ENCODE data around the gene NPL.

The NPL gene, protein sequence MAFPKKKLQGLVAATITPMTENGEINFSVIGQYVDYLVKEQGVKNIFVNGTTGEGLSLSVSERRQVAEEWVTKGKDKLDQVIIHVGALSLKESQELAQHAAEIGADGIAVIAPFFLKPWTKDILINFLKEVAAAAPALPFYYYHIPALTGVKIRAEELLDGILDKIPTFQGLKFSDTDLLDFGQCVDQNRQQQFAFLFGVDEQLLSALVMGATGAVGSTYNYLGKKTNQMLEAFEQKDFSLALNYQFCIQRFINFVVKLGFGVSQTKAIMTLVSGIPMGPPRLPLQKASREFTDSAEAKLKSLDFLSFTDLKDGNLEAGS

DNA sequence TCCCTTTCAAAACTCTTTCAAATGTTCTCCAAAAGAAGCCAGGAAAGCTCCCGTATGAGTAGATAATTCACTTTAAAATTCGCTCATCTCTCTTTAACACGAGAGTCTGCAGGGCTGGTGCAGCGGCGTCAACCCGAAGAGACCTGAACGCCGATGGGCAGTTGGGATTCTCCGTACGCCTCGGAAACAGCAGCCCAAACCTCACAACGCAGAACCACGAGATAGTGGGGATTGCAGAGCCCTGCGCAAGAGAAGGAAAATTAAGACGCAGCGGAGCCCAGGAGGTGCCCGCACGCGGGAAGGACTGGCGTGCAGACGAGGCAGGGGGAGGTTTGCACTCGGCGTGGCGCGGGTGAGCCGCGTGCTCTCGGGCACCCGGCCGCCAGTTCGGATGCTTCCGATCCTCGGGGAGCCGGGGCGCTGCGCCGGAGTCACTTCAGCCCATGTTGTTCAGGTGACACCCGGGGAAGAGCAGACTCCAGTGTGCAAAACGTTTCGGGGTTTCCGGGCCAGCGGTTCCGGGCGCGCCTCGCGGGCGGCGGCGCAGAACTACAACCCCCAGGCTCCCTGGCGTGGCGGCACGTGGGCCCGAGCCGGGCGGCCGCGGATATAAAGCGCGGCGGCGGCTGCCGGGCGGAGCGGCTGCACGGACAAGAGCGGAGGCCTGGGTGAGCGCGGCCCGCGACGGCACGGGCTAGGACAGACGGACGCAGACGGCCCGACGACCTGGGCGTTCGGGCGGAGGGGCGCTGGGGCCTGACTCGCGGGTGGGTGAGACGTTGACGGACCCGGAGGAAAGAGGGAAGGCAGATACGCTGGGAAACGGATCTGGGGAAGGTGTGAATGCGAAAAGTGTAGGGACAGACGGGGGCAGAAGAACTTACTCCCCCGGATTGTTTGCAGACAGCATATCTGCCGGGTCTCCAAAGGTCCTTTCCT, at the start of gene NPL:
TSS of gene NPL (plus strand) at position 636 of the 939 bp plus-strand sequence. CDS start 4,599 bp downstream, outside the sequence.
- peak; percentile 95 for DNase-seq

DNA sequence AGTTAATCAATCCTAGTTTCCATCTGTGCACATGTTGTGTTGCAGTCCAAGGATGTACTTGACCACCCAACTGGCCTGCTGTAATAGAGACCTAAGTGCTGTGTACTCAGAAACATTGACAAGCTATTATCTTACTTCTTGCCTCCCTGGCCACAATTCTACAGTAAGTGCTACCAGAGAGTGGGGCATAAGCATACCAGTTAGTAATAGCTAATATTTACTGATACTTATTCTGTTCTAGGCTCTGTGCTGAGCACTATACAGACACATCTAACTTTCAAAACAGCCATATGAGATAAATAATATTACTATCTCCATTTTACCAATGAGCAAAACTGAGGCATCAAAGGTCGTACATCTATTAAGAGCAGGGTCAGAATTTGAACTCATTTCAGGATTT, 49.5 kb upstream of the NPL start:
- no peak for DNase-seq

DNA sequence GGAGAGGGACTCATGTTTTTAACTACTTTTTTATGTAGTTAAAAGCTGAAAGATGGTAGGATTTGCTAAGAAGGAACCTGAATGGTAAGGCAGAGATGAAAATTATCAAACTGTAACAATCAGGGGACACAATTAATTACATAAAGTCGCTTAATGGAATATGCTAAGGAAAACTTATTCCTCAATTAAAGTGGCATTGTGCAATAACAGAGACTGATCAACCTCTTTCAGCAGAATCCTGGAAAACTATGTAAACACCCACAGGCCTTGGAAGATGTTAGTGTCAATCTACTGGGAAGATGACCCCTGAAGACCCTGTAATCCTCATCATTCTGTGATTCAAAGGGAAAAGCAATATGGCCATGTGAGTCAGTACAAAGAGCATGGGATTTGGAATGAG, 46.8 kb upstream of the NPL start:
- DNase-seq = no peak

GRCh38 chr1:182752077-182752988, 37.2 kb upstream of the NPL start:
- DNase-seq = no peak

- DNase-seq = no peak
These were observed 35.5 kb upstream of the NPL start for GRCh38 chr1:182754087-182754486.

GRCh38 chr1:182754543-182755314, 34.8 kb upstream of the NPL start:
- DNase-seq = no peak

- DNase-seq = no peak
These were observed 33.9 kb upstream of the NPL start for GRCh38 chr1:182755632-182756031.

DNA sequence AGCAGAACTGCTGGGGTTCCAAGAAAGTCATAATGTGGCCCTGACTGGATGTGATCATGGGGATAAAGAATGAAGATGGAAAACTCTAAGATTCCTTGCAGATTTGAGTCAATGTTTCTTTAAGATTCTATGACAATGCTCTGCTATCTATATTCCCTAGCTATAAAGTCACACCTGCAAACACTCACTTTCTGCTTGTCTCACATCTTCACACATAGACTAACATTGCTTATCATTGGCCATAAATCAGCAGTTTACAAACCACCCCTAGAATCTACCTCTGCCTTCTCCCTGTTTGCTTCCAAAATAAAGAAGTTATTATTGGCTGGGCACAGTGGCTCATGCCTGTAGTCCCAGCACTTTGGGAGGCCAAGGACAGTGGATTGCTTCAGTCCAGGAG, 33.1 kb upstream of the NPL start:
- no peak for DNase-seq

DNA sequence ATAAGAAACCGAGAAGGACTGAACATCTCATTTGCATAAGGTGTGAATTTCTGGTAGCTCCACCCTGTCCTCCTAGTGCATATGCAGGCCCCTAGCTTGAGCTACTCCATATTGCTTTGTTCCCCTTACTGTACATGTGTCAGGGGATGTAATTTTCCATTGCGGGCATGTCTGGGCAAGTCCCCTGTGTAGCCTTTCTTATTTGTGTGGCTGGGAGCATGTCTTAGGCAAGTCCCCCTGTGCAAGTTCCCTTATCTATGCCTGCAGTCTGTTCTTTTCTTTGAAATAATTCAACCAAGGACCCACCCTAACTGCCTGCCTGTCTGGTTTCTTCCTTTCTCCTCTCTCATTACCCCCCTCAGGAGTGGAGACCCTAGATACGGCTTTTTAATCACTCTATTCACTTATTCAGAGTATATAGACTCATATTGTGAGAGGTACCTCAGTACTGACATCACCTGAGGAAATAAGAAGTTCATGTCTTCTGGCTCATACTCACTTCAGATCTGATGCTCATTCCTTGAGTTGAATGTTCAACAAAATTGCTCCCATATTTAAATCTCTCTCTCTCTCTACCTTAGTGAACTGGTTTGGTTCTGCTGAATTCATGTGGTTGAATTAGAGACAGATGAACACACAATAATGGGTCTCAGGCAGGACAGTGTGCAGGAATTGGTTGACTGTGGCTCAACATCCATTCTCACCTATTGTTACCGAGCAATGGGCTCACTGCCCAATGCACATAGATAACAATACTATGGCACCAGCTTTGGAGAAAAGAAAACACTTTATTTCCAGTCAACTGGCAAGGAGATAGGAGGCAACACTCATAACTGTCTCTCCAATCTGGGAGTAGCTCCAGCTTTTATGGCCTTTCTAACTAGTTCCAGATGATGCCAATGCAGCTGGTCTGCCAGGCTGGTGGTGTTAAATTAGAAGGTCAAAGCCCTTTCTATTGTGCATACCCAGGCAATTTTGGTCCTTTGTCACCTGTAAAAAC, 27.9 kb upstream of the NPL start:
- DNase-seq = no peak

DNA sequence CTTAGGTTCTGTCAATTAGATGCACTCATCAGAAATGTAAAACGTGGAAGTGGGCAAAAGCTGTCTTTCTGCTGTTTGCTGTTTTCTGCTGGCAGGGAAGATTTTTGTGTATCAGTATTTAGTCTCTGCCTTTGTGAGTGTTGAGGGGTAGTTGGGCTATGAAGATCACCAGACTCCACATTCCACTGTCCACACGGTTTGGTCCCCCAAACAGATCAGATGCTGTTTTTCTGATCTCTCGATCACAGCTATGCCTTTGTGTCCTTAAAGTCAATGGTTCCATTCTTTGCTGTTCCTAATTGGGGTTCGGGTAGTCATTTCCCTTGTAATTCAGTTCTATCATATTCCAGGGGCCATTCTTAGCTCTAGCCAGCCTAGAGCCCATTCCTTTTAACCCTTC, 27.0 kb upstream of the NPL start:
- DNase-seq = no peak

DNA sequence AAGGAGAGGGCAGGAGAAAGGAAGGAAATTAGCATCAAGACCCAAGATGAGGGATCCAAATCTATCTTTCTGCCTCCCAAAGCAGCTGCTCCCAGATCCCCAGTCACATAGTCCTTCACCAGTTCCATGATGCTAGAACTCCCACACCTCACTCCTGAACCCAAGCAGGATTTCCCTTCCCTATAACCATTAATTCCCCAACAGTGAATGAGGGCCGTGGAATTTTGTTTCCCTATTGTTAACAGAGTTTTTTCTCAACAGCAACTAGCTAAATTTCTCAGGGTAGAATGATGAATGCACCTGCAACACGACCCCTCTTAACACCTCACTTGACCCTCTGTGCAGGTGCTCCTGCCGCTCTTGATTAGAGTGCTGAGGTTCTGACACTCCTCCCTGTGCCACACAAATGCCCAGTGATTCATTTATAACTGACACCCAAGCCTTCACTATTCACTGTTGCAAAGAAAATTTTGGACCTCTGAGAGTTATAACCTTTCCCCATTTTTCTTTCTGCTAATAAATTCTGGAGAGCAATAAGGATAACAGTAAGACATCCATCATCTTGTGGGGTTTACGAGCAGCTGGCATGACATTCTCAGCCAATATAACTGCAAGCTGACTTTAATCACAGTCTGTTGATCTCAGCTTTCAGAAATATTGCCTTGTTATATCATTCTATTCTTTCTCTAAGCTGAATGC, 25.4 kb upstream of the NPL start:
- DNase-seq = no peak

- no peak for DNase-seq
These were observed 24.2 kb upstream of the NPL start for GRCh38 chr1:182765391-182765790.

- no peak for DNase-seq
These were observed 23.5 kb upstream of the NPL start for GRCh38 chr1:182766050-182766449.

- peak; percentile 77 for DNase-seq
These were observed 22.5 kb upstream of the NPL start for GRCh38 chr1:182766881-182767645.

DNA sequence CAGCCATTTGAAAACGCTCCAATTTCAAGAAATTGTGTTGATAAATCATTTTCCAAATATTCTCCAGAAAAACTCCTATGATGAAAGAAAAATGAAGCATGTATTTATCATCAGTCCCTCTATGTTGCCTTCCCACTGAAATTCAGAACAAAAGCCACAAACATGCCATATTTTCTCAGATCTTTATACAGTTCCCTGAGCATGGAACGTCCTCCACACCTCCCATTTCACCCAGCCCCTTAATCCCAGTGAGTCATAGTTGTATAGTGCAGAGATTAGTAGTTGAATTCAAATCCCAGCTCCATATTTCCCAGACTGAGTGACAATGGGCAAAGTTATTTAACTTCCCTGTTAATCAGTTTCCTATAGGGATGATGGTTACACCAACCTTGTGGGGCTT, 20.6 kb upstream of the NPL start:
- no peak for DNase-seq

DNA sequence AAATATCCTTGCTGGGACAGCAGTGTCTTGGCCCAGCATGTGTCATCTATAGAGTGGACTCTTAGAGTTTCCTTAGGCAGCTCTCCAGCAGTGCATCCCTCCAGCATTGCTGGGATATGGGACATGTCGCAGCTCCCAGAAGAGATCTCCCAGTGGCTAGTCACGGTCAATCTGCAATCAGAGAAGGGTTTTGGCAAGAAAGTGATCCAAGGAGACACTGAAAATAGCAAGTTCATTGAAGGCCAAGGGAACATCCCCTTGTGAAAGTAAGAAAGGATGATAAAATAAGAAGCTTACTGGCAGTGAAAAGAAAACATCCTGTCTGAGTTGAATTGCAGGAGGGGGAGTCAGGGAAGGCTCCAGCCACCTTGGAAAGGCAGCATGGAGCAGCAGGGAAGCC, 19.3 kb upstream of the NPL start:
- DNase-seq = no peak

- DNase-seq = no peak
These were observed 18.2 kb upstream of the NPL start for GRCh38 chr1:182771187-182771984.

GRCh38 chr1:182777386-182777785, 12.2 kb upstream of the NPL start:
- no peak for DNase-seq

DNA sequence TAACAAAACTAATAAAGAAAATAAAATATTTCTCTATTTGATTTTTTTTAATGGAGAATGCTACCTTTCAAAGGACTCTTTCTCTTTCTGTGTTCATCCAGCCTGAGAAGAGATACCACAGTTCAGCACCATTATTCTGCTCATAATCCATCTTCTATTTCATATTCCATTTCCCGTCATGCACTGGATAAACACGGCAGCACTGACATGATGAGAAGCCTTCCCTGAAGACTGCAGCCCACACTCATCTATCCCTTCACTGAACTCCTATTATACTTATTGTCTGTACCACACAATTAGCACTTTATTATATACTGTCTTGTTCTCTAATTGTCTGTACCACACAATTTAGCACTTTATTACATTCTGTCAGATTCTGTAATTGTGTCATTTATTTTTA, 10.7 kb upstream of the NPL start:
- no peak for DNase-seq
